Measurements from ENCODE around the gene KCTD15.

Gene KCTD15

DNA sequence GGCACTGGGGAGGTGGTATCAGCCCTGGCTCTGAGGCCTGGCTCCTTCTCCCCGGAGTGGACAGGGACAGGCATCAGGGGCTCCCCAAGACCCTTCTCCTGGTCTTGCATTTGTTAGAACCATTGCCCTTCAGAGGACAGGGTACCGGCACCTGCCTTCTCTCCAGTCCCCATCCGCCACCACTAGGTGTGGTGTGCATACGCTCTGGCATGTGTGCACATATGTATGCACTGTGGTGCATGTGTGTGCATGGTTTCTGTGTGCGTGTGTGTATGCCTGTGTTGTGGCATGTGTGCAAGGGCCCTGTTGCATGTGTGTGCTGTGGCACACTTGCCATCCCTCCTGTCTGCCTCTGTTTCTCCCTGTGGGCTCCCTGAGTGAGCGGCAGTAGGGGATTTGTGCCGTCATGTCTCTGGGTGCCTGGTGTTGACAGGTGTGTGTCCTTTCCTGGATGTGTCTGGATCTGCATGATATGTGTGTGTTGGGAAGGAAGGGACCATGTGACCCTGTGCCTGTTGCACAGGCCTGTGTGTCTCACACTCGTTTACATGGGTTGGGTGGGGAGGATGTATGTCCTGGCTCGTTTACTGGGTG, 9.3 kb downstream of the KCTD15 start:
- DNase-seq (ENCODE audit: low read depth), result no peak
- TF ChIP-seq, protein P1, sequence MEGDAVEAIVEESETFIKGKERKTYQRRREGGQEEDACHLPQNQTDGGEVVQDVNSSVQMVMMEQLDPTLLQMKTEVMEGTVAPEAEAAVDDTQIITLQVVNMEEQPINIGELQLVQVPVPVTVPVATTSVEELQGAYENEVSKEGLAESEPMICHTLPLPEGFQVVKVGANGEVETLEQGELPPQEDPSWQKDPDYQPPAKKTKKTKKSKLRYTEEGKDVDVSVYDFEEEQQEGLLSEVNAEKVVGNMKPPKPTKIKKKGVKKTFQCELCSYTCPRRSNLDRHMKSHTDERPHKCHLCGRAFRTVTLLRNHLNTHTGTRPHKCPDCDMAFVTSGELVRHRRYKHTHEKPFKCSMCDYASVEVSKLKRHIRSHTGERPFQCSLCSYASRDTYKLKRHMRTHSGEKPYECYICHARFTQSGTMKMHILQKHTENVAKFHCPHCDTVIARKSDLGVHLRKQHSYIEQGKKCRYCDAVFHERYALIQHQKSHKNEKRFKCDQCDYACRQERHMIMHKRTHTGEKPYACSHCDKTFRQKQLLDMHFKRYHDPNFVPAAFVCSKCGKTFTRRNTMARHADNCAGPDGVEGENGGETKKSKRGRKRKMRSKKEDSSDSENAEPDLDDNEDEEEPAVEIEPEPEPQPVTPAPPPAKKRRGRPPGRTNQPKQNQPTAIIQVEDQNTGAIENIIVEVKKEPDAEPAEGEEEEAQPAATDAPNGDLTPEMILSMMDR (IDR thresholded peaks at IDR 0.05; ENCODE audit: insufficient read depth, low read depth, low read length, missing control alignments), result no peak
- no peak overlapping the region for H3K4me3 ChIP-seq (ENCODE audit: low read depth, low read length)

DNA sequence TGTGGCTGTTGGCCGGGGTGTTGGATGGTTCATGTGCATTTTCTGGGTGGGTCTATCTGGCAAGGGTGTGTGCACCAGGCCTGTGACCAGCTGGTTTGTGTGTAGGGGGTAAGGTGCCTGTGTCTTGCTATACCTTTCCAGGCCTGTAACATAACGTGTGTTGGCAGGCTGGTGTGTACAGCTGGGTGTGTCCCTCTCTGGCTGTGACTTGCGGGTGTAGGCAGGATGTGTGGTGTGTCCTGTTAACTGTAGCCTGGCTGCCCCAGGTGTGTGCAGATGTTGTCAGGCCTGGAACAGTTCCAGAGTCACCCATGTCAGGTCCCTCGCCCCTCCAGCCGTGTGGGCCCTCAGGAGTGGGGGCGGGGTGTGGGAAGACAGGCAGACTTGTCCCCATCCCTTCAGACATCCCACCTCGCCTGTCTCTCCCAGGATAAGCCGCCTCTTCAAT, 9.8 kb downstream of the KCTD15 start:
- no peak for DNase-seq (ENCODE audit: low read depth)
- no peak overlapping the region for H3K4me3 ChIP-seq (ENCODE audit: low read depth, low read length)
- TF ChIP-seq, protein P1 (IDR thresholded peaks at IDR 0.05; ENCODE audit: insufficient read depth, low read depth, low read length, missing control alignments), result no peak

DNA sequence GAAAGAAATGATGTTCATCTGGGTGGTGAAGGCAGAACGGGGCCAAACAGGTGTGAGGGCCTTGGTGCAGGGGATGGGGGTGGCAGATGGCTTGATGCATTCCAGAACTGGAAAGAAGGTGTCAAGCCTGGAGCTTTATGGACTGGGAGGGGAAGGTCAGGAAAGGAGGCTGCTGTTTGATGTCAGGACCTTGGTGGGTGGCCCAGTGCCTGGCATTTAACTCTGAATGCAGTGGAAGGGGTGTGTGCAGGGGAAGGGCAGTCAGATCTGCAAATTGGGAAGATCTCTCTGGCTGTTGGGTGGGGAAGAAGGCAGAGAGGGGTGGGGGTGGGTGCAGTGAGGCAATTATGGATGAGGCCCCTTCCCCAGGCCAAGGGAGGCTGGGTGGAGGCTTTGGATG, 11.7 kb downstream of the KCTD15 start:
- H3K4me3 ChIP-seq (ENCODE audit: low read depth, low read length), result no peak overlapping the region
- TF ChIP-seq, protein P1 (IDR thresholded peaks at IDR 0.05; ENCODE audit: insufficient read depth, low read depth, low read length, missing control alignments), result no peak
- DNase-seq (ENCODE audit: low read depth), result no peak

DNA sequence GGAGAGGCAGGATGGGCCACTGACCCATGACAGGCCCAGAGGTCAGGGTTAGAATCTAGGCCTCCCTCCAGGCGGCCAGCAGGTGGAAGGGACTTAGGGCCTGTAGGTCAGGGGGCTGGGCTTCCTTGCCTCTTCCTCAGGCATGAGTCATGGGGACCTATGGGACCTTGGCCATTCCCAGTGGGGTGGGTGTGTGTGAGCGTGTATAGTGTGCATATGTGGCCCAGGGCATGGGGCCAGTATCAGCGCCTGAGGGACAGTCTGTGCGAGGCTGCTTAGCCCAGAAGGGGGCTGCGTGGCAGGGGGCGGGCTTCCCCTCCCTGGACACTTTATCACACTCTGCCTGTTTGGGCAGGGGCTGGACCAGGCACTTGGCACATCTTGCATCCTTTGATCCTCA, 13.3 kb downstream of the KCTD15 start:
- DNase-seq (ENCODE audit: low read depth), result no peak
- no peak overlapping the region for H3K4me3 ChIP-seq (ENCODE audit: low read depth, low read length)
- TF ChIP-seq, protein P1 (IDR thresholded peaks at IDR 0.05; ENCODE audit: insufficient read depth, low read depth, low read length, missing control alignments), result no peak

DNA sequence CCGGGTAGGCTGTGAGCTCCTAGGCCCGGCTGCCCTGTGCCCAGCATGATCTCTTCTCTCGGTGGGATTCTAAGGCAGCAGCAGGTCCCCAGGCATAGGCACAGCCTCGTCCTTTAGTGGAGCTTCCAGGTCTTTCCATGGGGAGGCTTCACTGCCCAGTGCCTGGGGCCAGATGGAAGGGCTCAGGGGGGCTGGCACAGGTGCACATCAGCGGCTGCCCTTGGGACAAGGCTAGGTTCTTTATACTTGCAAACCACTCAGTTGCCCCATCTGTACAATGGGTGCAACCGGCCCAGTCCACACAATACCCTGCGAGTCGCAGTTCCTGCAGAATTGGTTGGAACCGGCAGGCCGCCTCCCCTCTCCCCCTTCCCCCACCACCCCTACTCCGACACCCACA, 14.2 kb downstream of the KCTD15 start:
- no peak overlapping the region for H3K4me3 ChIP-seq (ENCODE audit: low read depth, low read length)
- DNase-seq (ENCODE audit: low read depth), result no peak
- TF ChIP-seq, protein P1 (IDR thresholded peaks at IDR 0.05; ENCODE audit: insufficient read depth, low read depth, low read length, missing control alignments), result no peak

DNA sequence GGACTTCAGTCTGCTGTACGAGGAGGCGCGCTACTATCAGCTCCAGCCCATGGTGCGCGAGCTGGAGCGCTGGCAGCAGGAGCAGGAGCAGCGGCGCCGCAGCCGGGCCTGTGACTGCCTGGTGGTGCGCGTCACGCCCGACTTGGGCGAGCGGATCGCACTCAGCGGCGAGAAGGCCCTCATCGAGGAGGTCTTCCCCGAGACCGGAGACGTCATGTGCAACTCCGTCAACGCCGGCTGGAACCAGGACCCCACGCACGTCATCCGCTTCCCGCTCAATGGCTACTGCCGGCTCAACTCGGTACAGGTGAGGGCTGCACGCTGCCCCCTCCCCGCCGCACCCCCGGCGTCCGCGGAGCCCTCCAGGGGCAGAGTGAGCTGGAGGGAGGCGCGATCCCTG, 14.6 kb downstream of the KCTD15 start:
- H3K4me3 ChIP-seq (ENCODE audit: low read depth, low read length), result no peak overlapping the region
- TF ChIP-seq, protein P1 (IDR thresholded peaks at IDR 0.05; ENCODE audit: insufficient read depth, low read depth, low read length, missing control alignments), result no peak
- DNase-seq (ENCODE audit: low read depth), result no peak

DNA sequence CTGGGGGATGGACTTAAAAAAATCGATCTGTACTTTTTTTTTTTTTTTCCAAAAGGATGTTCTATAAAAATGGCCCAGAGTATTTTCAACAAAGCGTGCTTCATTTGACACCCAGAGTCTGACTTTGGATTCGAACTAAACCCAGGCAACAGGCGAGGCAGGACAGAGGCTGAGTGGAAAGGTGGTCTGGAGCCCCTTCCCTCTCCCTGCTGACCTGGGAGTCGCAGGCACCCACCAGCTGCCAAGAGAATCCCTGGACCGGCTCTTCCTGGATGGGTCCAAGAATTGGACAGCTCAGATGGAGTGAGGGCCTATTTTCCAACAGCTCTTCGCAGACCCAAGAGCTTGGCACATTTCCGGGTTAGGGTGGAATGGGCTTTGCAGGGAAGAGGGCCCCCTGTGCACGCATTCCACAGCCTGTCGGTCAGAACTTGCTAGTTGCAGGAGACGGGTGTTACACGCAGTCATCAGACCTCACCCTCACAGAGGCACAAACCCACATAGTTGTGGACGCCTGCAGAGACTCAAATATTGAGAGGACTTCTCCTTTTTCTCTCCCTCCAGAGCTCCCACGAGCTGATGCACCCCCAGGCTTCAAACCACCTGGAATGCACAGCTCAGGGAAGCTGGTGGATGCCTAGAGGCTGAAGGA, 15.2 kb downstream of the KCTD15 start:
- TF ChIP-seq, protein P1 (IDR thresholded peaks at IDR 0.05; ENCODE audit: insufficient read depth, low read depth, low read length, missing control alignments), result no peak
- H3K4me3 ChIP-seq (ENCODE audit: low read depth, low read length), result no peak overlapping the region
- no peak for DNase-seq (ENCODE audit: low read depth)

All from GM12865 (cell line).